Measurements from ENCODE around the gene GEMIN7. TPM values are rescaled to one million over a fixed set of nuclear protein-coding genes. Genes with fewer than 3 reads are reported as not detected.

Gene GEMIN7
- total RNA-seq, 2 donors from 2014 or later = 15.8 to 19.5 TPM

DNA sequence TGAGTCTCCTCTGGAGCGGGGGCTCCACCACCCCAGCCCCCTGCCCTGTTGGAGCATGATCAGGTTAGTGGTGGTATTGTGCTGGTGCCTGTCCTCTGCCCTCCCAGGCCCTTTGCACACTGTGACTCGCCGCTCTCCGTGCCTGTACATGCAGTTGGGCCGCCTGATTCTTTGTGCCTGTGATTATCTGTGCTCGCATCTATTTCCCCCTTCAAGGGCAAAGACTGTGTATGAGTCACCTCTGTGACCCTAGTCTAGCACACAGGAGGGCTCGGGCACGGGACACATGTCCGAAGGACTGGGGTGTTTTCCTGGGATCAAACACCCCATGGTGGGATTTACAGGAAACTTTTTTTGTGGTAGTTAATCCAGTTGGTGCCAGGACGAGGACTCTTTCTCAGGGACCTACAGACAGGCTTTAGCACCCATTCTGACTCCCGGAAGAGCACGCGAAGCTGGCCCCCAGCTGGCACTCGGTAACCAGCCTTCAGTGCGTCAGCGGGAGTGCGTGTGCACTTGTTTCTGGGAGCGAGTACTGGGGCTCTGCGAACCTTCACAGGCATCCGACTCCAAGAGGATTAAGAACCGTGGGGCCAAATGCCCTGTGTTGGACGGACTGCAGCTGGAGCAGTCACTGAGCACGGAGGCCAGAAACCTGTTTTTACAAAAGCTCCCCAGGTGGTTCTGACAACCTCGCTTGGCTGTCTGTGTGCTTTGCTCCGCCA is 20.6 kb downstream of the GEMIN7 start:
- Histone ChIP-seq H3K4me3 (no peak overlapping the region), H3K36me3 (replicated peaks in 1 of 2; ENCODE audit: insufficient read depth in 1 of 2, low read depth in 2 of 2) (no peaks in the 10 kb centered on the region), H3K27me3 (no peaks in the 10 kb centered on the region), H3K4me1 (peaks cover 97% of the 10 kb centered on the region), H3K27ac (peak overlapping the region; percentile 37 to 81 (median 62)), H3K9me3 (no peaks in the 10 kb centered on the region)
- intact Hi-C loops (cut with DNase I) = no loop called here
- peak in 3 of 4 donors; percentile 42 to 45 (median 44) for DNase-seq
- TF ChIP-seq POLR2A (IDR thresholded peaks at IDR 0.05) = peak in 1 of 3 donors; percentile 12
- TF ChIP-seq, protein P1, sequence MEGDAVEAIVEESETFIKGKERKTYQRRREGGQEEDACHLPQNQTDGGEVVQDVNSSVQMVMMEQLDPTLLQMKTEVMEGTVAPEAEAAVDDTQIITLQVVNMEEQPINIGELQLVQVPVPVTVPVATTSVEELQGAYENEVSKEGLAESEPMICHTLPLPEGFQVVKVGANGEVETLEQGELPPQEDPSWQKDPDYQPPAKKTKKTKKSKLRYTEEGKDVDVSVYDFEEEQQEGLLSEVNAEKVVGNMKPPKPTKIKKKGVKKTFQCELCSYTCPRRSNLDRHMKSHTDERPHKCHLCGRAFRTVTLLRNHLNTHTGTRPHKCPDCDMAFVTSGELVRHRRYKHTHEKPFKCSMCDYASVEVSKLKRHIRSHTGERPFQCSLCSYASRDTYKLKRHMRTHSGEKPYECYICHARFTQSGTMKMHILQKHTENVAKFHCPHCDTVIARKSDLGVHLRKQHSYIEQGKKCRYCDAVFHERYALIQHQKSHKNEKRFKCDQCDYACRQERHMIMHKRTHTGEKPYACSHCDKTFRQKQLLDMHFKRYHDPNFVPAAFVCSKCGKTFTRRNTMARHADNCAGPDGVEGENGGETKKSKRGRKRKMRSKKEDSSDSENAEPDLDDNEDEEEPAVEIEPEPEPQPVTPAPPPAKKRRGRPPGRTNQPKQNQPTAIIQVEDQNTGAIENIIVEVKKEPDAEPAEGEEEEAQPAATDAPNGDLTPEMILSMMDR (IDR thresholded peaks at IDR 0.05) = no peak
- peak; percentile 23 for ATAC-seq
- 53 to 57% methylated on average over 8 to 25 of the region's 25 CpGs for WGBS, 2 donors

DNA sequence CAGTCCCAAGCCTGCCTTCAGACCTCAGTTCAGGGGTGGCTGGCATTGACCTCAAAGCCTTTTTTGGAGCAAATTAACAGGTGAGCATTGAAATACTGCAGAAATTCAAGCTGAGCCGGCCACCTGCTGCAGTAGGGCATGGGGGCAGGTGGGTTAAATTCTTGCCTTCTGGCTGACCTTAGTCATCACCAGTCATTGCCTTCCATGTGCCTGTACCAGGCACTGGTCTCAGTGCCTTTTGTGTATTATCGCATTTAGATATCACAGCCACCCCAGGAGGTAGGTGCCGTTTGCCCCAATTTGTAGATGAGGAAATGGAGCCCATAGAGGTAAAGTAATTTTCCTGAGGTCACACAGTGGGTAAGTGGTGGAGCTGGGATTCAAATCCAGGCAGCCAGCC is 21.1 kb downstream of the GEMIN7 start:
- H3K27me3 ChIP-seq = no peaks in the 10 kb centered on the region
- H3K36me3 ChIP-seq (replicated peaks in 1 of 2; ENCODE audit: insufficient read depth in 1 of 2, low read depth in 2 of 2) = no peaks in the 10 kb centered on the region
- ATAC-seq (peak; percentile 13), DNase-seq (no peak)
- H3K4me3 ChIP-seq = no peak overlapping the region
- TF ChIP-seq, protein P1 (IDR thresholded peaks at IDR 0.05) = no peak
- TF ChIP-seq POLR2A (IDR thresholded peaks at IDR 0.05) = no peak
- 77% methylated on average over 3 of the region's 3 CpGs; no CpG with 5 or more reads in 1 of the 2 donors for WGBS, 2 donors
- peak overlapping the region; percentile 37 to 81 (median 62) for H3K27ac ChIP-seq
- H3K9me3 ChIP-seq = no peaks in the 10 kb centered on the region
- H3K4me1 ChIP-seq = peaks cover 97% of the 10 kb centered on the region
- intact Hi-C loops (cut with DNase I) = no loop called here

DNA sequence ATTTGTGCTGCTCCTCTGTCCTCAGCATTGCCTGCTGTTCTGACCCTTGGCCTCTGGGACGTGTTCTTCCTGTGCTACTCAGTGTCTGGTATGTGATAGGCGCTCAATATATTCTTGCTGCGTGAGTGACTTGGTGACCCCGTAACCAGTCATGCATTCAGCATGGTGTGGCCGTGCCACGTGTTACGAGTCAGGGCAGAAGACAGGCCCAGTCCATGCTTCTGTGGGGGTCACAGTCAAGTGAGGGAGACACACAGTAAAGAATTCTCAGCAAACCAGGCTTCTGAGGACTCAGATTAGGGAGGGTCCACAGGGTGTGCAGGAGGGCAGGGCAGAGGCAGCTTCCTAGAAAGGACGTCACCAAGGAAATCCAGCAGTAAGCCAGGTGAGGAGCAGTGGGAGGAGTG is 21.8 kb downstream of the GEMIN7 start:
- DNase-seq (no peak), ATAC-seq (no peak)
- intact Hi-C loops (cut with DNase I) = no loop called here
- TF ChIP-seq POLR2A (IDR thresholded peaks at IDR 0.05) = no peak
- TF ChIP-seq, protein P1 (IDR thresholded peaks at IDR 0.05) = no peak
- H3K36me3 ChIP-seq (replicated peaks in 1 of 2; ENCODE audit: insufficient read depth in 1 of 2, low read depth in 2 of 2) = no peaks in the 10 kb centered on the region
- H3K4me1 ChIP-seq = peaks cover 93% of the 10 kb centered on the region
- H3K9me3 ChIP-seq = no peaks in the 10 kb centered on the region
- 63 to 78% methylated on average over 7 to 8 of the region's 8 CpGs for WGBS, 2 donors
- H3K27me3 ChIP-seq = no peaks in the 10 kb centered on the region
- no peak overlapping the region for H3K4me3 ChIP-seq
- peak overlapping the region; percentile 37 to 81 (median 60) for H3K27ac ChIP-seq

DNA sequence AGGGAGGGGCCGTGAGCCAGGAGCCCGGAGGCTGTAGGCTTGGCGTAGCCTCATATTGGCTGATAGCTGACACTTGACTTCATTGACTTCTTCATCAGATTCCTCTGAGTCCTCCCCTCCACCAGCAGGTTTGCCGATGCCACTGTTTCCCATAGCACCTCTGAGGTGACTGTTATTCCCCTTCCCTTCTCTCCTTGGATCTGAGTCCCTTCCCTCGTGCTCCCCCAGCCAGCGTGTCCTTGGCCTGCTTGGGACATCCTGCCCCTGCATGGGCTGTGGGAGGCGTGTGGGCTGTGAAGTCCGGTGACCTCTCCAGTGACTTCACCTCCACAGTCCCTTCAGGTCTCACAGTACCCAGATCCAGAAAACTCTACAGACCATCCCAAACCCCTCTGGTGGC is 22.7 kb downstream of the GEMIN7 start:
- Histone ChIP-seq H3K4me3 (no peak overlapping the region), H3K9me3 (no peaks in the 10 kb centered on the region), H3K27me3 (no peaks in the 10 kb centered on the region), H3K27ac (peak overlapping the region in 3 of 4 donors; percentile 51 to 81 (median 70)), H3K36me3 (replicated peaks in 1 of 2; ENCODE audit: insufficient read depth in 1 of 2, low read depth in 2 of 2) (no peaks in the 10 kb centered on the region), H3K4me1 (peaks cover 84% of the 10 kb centered on the region)
- TF ChIP-seq, protein P1 (IDR thresholded peaks at IDR 0.05) = no peak
- intact Hi-C loops (cut with DNase I) = no loop called here
- no peak for DNase-seq
- WGBS, 2 donors = 63 to 83% methylated on average over 8 of the region's 8 CpGs
- no peak for ATAC-seq

DNA sequence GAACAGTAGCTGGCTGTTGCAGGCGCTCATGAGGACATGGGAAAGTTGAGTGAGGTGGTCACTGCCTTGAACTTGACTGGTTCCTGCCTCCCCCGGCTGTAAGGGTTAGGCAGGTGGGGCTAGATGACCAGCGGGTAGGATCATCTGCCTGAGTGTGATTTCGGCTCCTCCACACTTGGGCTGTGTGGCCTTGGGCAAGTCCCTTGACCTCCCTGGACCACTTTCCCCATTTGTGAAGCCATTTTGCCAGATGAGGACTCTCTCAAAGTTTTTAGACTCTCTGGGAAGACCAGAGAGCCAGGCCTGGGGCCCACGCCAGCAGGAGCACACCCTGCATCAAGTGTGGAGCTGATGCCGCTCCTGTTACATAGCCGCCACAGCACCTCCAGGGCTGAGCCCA is 23.4 kb downstream of the GEMIN7 start:
- H3K27ac ChIP-seq = peak overlapping the region in 3 of 4 donors; percentile 61 to 79 (median 70)
- intact Hi-C loops (cut with DNase I) = no loop called here
- no peaks in the 10 kb centered on the region for H3K36me3 ChIP-seq (replicated peaks in 1 of 2; ENCODE audit: insufficient read depth in 1 of 2, low read depth in 2 of 2)
- no peaks in the 10 kb centered on the region for H3K9me3 ChIP-seq
- peaks cover 78% of the 10 kb centered on the region for H3K4me1 ChIP-seq
- TF ChIP-seq POLR2A (IDR thresholded peaks at IDR 0.05) = no peak
- TF ChIP-seq, protein P1 (IDR thresholded peaks at IDR 0.05) = no peak
- DNase-seq = no peak
- no peaks in the 10 kb centered on the region for H3K27me3 ChIP-seq
- H3K4me3 ChIP-seq = no peak overlapping the region
- 94 to 100% methylated on average over 1 to 7 of the region's 7 CpGs for WGBS, 2 donors
- ATAC-seq = no peak

Measured in body of pancreas (tissue), 4 donors.